Mesenchymal stem cell (in vitro differentiated cells and primary cell): ENCODE results near the gene BRWD1.

Experiments
- DNase-seq: peaks from one replicate; pipeline ENCODE4 v3.0.0-alpha.2; 2013
- H2AFZ ChIP-seq: one replicate; pipeline ENCODE4 v1.6.1; 2013; ENCODE audit warnings: low read depth, mild to moderate bottlenecking, control low read depth, inconsistent platforms, low read length, moderate library complexity
- H2AK5ac ChIP-seq: 2 replicates; pipeline ENCODE4 v1.6.1; 2013; ENCODE audit warnings: low read length, moderate library complexity, mild to moderate bottlenecking, inconsistent platforms; ENCODE audit not compliant: severe bottlenecking
- H2BK120ac ChIP-seq: one replicate; pipeline ENCODE4 v1.6.1; 2013; ENCODE audit warnings: low read depth, mild to moderate bottlenecking, inconsistent platforms, low read length, moderate library complexity
- H2BK12ac ChIP-seq, 2 experiments: one replicate each; pipeline ENCODE4 v1.6.1; 2013; ENCODE audit warnings: inconsistent platforms in 2 of 2, low read length in 2 of 2, mild to moderate bottlenecking in 2 of 2, moderate library complexity in 2 of 2, control low read depth in 1 of 2
- H2BK15ac ChIP-seq: one replicate; pipeline ENCODE4 v1.6.1; 2013; ENCODE audit warnings: mild to moderate bottlenecking, low read depth, inconsistent platforms; ENCODE audit not compliant: poor library complexity, severe bottlenecking
- H2BK5ac ChIP-seq: 2 replicates; pipeline ENCODE4 v1.6.1; 2013; ENCODE audit warnings: low read depth, mild to moderate bottlenecking, low read length, control low read depth, inconsistent platforms; ENCODE audit not compliant: poor library complexity, severe bottlenecking
- H3K14ac ChIP-seq, 2 experiments: one replicate each; pipeline ENCODE4 v1.6.1; 2013; ENCODE audit warnings: inconsistent platforms in 2 of 2, low read length in 2 of 2, control low read depth in 1 of 2, mild to moderate bottlenecking in 1 of 2, moderate library complexity in 1 of 2
- H3K18ac ChIP-seq, 2 experiments: one replicate each; pipeline ENCODE4 v1.6.1; 2013; ENCODE audit warnings: inconsistent platforms in 2 of 2, low read length in 2 of 2, control low read depth in 1 of 2, low read depth in 1 of 2, mild to moderate bottlenecking in 1 of 2
- H3K23ac ChIP-seq, 2 experiments: one replicate each; pipeline ENCODE4 v1.6.1; 2013; ENCODE audit warnings: inconsistent platforms in 2 of 2, low read length in 2 of 2, mild to moderate bottlenecking in 2 of 2, moderate library complexity in 2 of 2, control low read depth in 1 of 2
- H3K27ac ChIP-seq: 2 replicates; pipeline ENCODE4 v1.5.1; 2013; ENCODE audit warnings: mild to moderate bottlenecking, moderate library complexity, low read length, control low read depth, inconsistent platforms; ENCODE audit not compliant: poor library complexity, severe bottlenecking
- H3K27me3 ChIP-seq, 2 experiments: 2 replicates each; pipeline versions ENCODE4 v1.6.1 to v1.7.0; 2013; ENCODE audit warnings: low read length in 2 of 2, mild to moderate bottlenecking in 2 of 2, moderate library complexity in 2 of 2, control low read depth in 1 of 2, inconsistent platforms in 1 of 2; ENCODE audit not compliant: control insufficient read depth in 1 of 2, insufficient read depth in 1 of 2
- H3K36me3 ChIP-seq, 2 experiments: 2 replicates each; pipeline versions ENCODE4 v1.6.1 to v1.7.0; 2013; ENCODE audit warnings: low read length in 2 of 2, control low read depth in 1 of 2, inconsistent platforms in 1 of 2, low read depth in 1 of 2, mild to moderate bottlenecking in 1 of 2; ENCODE audit not compliant: insufficient read depth in 2 of 2, control insufficient read depth in 1 of 2
- H3K4ac ChIP-seq, 2 experiments: one replicate each; pipeline ENCODE4 v1.6.1; 2013; ENCODE audit warnings: inconsistent platforms in 2 of 2, low read length in 2 of 2, mild to moderate bottlenecking in 2 of 2, moderate library complexity in 2 of 2, control low read depth in 1 of 2, low read depth in 1 of 2
- H3K4me1 ChIP-seq: 2 replicates; pipeline ENCODE4 v1.6.1; 2013; ENCODE audit warnings: low read depth, low read length, control low read depth; ENCODE audit not compliant: control insufficient read depth, insufficient read depth
- H3K4me2 ChIP-seq: 2 replicates; pipeline ENCODE4 v1.6.1; 2013; ENCODE audit warnings: low read length, mild to moderate bottlenecking, inconsistent platforms; ENCODE audit not compliant: poor library complexity, severe bottlenecking
- H3K4me3 ChIP-seq, 2 experiments: 2 replicates each; pipeline versions ENCODE4 v1.5.1 to v1.7.0; 2013; ENCODE audit warnings: low read length in 2 of 2, mild to moderate bottlenecking in 2 of 2, control low read depth in 1 of 2, low read depth in 1 of 2; ENCODE audit not compliant: insufficient read depth in 1 of 2
- H3K79me1 ChIP-seq: replicated peaks from 2 replicates; pipeline ENCODE4 v1.6.1; 2013; ENCODE audit warnings: mild to moderate bottlenecking, control low read depth, low read length, inconsistent platforms; ENCODE audit not compliant: poor library complexity, severe bottlenecking
- H3K9ac ChIP-seq: 2 replicates; pipeline ENCODE4 v1.7.0; 2013; ENCODE audit warnings: mild to moderate bottlenecking, low read length, moderate library complexity
- H3K9me3 ChIP-seq: 2 replicates; pipeline ENCODE4 v1.7.0; 2013; ENCODE audit warnings: mild to moderate bottlenecking, low read length; ENCODE audit not compliant: control insufficient read depth
- H4K8ac ChIP-seq: one replicate; pipeline ENCODE4 v1.6.1; 2013; ENCODE audit warnings: inconsistent platforms, mild to moderate bottlenecking, low read length, moderate library complexity
- H4K91ac ChIP-seq: one replicate; pipeline ENCODE4 v1.6.1; 2013; ENCODE audit warnings: mild to moderate bottlenecking, low read length, inconsistent platforms
- WGBS: methylation state at CpG from one replicate; pipeline ENCODE4 v1.1.7; 2013; ENCODE audit warnings: mixed read lengths; 5-methylcytosine and 5-hydroxymethylcytosine counted together

BRWD1 gene

GRCh38 chr21:39173716-39174680 lies 139.4 kb downstream of the BRWD1 start:
- H3K9ac ChIP-seq: no peak overlapping the region
- no peaks in the 10 kb centered on the region for H3K9me3 ChIP-seq
- H4K8ac ChIP-seq: no peak overlapping the region
- no peak overlapping the region for H2AFZ ChIP-seq
- no peaks in the 10 kb centered on the region for H3K27me3 ChIP-seq
- no peak overlapping the region for H3K27ac ChIP-seq
- H3K23ac ChIP-seq: no peak overlapping the region
- H3K4me2 ChIP-seq: no peak overlapping the region
- no peak for DNase-seq
- H3K79me1 ChIP-seq: peaks cover 27% of the 10 kb centered on the region
- H3K36me3 ChIP-seq: peaks cover 33 to 81% of the 10 kb centered on the region in 2 experiments
- no peak overlapping the region for H2BK12ac ChIP-seq
- no peak overlapping the region for H3K14ac ChIP-seq
- WGBS: 93% methylated on average over 2 of the region's 3 CpGs
- H3K4me1 ChIP-seq: peaks cover 6% of the 10 kb centered on the region
- H3K18ac ChIP-seq: no peak overlapping the region
- no peak overlapping the region for H4K91ac ChIP-seq
- no peak overlapping the region for H2BK15ac ChIP-seq
- H2BK120ac ChIP-seq: no peak overlapping the region
- no peak overlapping the region for H3K4me3 ChIP-seq
- no peak overlapping the region for H2BK5ac ChIP-seq
- H2AK5ac ChIP-seq: no peak overlapping the region
- no peak overlapping the region for H3K4ac ChIP-seq

DNA sequence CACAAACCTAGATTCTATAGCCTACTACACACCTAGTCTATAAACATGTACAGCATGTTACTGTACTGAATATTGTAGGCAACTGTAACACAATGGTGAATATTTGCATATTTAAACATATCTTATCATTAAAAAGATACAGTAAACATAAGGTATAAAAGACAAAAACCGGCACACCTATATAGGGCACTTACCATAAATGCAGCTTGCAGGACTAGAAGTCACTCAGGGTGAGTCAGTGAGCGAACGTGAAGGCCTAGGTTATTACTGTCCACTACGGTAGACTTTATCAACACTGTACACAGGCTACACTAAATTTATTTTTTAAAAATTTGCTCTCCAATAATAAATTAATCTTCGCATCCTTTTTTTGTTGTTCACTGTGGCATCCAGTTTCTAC lies 143.5 kb downstream of the BRWD1 start:
- Histone ChIP-seq H3K79me1 (peaks cover 18% of the 10 kb centered on the region), H3K9ac (no peak overlapping the region), H2BK12ac (no peak overlapping the region), H2BK120ac (no peak overlapping the region), H2AK5ac (no peak overlapping the region), H3K27me3 (no peaks in the 10 kb centered on the region), H3K4me2 (no peak overlapping the region), H3K4me1 (no peaks in the 10 kb centered on the region), H4K8ac (no peak overlapping the region), H3K23ac (no peak overlapping the region), H3K18ac (no peak overlapping the region), H2BK5ac (no peak overlapping the region), H4K91ac (no peak overlapping the region), H3K4me3 (no peak overlapping the region), H3K14ac (no peak overlapping the region), H3K27ac (no peak overlapping the region), H2BK15ac (no peak overlapping the region), H3K4ac (no peak overlapping the region), H3K9me3 (peaks cover 5% of the 10 kb centered on the region), H2AFZ (no peak overlapping the region), H3K36me3 (peaks cover 26 to 58% of the 10 kb centered on the region in 2 experiments)
- no peak for DNase-seq
- 97% methylated on average over 5 of the region's 5 CpGs for WGBS

DNA sequence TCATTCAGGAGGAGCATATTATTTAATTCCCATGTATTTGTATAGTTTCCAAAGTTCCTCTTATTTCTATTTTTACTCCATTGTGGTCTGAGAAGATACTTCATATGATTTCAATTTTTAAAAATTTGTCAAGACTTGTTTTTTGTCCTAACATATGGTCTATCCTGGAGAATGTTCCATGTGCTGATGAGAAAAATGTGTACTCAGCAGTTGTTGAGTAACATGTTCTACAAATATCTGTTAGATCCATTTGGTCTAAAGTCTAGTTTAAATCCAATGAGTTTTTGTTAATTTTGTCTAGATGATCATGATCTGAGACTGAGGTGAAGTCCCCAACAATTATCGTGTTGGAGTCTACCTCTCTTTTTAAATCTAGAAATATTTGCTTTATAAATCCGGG lies 144.6 kb downstream of the BRWD1 start:
- Histone ChIP-seq H2BK12ac (no peak overlapping the region), H3K18ac (no peak overlapping the region), H3K9ac (no peak overlapping the region), H2BK5ac (no peak overlapping the region), H3K4me1 (no peaks in the 10 kb centered on the region), H3K9me3 (peaks cover 16% of the 10 kb centered on the region), H2BK15ac (no peak overlapping the region), H3K4me2 (no peak overlapping the region), H3K36me3 (peaks cover 21 to 49% of the 10 kb centered on the region in 2 experiments), H3K4ac (no peak overlapping the region), H3K79me1 (peaks cover 12% of the 10 kb centered on the region), H4K8ac (no peak overlapping the region), H3K27me3 (no peaks in the 10 kb centered on the region), H3K27ac (no peak overlapping the region), H3K4me3 (no peak overlapping the region), H2AFZ (no peak overlapping the region), H4K91ac (no peak overlapping the region), H3K23ac (no peak overlapping the region), H3K14ac (no peak overlapping the region), H2BK120ac (no peak overlapping the region), H2AK5ac (no peak overlapping the region)
- no peak for DNase-seq
- no CpG with 5 or more reads among the region's 2 CpGs for WGBS

DNA sequence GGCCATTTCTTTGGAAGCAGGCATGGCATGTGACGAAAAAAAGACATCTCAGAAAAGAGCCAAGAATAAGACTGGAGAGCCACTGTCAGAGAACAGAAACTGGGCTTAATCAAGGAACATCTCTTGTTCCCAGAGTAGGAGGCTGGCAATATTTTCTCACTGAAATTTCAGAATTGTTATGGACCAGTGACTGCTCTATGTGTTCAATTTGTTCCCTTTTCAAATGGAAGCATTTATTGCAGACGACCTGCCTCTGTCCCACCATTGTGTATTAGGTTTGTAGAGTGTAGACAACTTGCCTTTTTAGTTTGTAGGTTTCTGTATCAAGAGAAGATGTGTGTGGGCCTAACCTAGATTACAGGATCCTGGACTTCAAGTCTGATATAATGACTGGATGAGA lies 148.9 kb downstream of the BRWD1 start:
- no peak for DNase-seq
- Histone ChIP-seq H3K9ac (no peak overlapping the region), H3K27ac (no peak overlapping the region), H3K4me3 (no peak overlapping the region), H2BK5ac (no peak overlapping the region), H3K4me2 (no peak overlapping the region), H3K4ac (no peak overlapping the region), H2BK12ac (no peak overlapping the region), H3K14ac (no peak overlapping the region), H2AK5ac (no peak overlapping the region), H3K36me3 (peaks cover 3 to 8% of the 10 kb centered on the region in 2 experiments), H2BK120ac (no peak overlapping the region), H3K27me3 (no peaks in the 10 kb centered on the region), H3K18ac (no peak overlapping the region), H3K79me1 (no peaks in the 10 kb centered on the region), H4K91ac (no peak overlapping the region), H2AFZ (no peak overlapping the region), H2BK15ac (no peak overlapping the region), H3K4me1 (no peaks in the 10 kb centered on the region), H3K23ac (no peak overlapping the region), H3K9me3 (peaks cover 27% of the 10 kb centered on the region), H4K8ac (no peak overlapping the region)
- 94% methylated on average over 2 of the region's 2 CpGs for WGBS
